ENCODE results near the gene FXYD7. TPM values are rescaled to one million over a fixed set of nuclear protein-coding genes. Genes with fewer than 3 reads are reported as not detected.

FXYD7 gene
- total and polyA plus RNA-seq, 2 donors (not counting 1 experiment from before 2014, with no cell fraction given), result not detected

- Histone ChIP-seq H4K20me1 (ENCODE audit: control insufficient read depth, extremely low read depth, insufficient read depth, low read length) (no peaks in the 10 kb centered on the region), H3K9me3 (ENCODE audit: control insufficient read depth, insufficient read depth, low read depth, low read length) (no peaks in the 10 kb centered on the region), H3K4me1 (ENCODE audit: control insufficient read depth, extremely low read depth, insufficient read depth, low read length) (peaks cover 2% of the 10 kb centered on the region), H3K4me2 (ENCODE audit: extremely low read depth, insufficient read depth, low read length) (no peak overlapping the region), H3K4me3 (replicated peaks in 1 of 4; ENCODE audit: control extremely low read depth in 1 of 4, insufficient read depth in 1 of 4, low read depth in 3 of 4, low read length in 4 of 4) (no peak overlapping the region), H3K27ac (ENCODE audit: insufficient read depth, low read length) (no peak overlapping the region), H3K36me3 (ENCODE audit: control insufficient read depth, insufficient read depth, low read length) (peaks cover 21% of the 10 kb centered on the region), H3K9ac (ENCODE audit: insufficient read depth, low read length) (no peak overlapping the region), H2AFZ (ENCODE audit: low read length) (no peak overlapping the region), H3K79me2 (ENCODE audit: control insufficient read depth, insufficient read depth, low read length) (peaks cover 21% of the 10 kb centered on the region), H3K27me3 (ENCODE audit: control insufficient read depth, insufficient read depth, low read length) (no peaks in the 10 kb centered on the region)
- DNase-seq (ENCODE audit: low read depth in 2 of 2), result no peak
- TF ChIP-seq EZH2 (IDR thresholded peaks at IDR 0.05; ENCODE audit: low read length, missing control alignments), result no peak
- TF ChIP-seq, protein P1, sequence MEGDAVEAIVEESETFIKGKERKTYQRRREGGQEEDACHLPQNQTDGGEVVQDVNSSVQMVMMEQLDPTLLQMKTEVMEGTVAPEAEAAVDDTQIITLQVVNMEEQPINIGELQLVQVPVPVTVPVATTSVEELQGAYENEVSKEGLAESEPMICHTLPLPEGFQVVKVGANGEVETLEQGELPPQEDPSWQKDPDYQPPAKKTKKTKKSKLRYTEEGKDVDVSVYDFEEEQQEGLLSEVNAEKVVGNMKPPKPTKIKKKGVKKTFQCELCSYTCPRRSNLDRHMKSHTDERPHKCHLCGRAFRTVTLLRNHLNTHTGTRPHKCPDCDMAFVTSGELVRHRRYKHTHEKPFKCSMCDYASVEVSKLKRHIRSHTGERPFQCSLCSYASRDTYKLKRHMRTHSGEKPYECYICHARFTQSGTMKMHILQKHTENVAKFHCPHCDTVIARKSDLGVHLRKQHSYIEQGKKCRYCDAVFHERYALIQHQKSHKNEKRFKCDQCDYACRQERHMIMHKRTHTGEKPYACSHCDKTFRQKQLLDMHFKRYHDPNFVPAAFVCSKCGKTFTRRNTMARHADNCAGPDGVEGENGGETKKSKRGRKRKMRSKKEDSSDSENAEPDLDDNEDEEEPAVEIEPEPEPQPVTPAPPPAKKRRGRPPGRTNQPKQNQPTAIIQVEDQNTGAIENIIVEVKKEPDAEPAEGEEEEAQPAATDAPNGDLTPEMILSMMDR (conservative IDR thresholded peaks at IDR 0.05 in 1 of 2, IDR thresholded peaks at IDR 0.05 in 1 of 2; ENCODE audit: low read depth in 1 of 2, low read length in 2 of 2), result no peak
Measured at GRCh38 chr19:35159606-35160005, 16.6 kb downstream of the FXYD7 start.

DNA sequence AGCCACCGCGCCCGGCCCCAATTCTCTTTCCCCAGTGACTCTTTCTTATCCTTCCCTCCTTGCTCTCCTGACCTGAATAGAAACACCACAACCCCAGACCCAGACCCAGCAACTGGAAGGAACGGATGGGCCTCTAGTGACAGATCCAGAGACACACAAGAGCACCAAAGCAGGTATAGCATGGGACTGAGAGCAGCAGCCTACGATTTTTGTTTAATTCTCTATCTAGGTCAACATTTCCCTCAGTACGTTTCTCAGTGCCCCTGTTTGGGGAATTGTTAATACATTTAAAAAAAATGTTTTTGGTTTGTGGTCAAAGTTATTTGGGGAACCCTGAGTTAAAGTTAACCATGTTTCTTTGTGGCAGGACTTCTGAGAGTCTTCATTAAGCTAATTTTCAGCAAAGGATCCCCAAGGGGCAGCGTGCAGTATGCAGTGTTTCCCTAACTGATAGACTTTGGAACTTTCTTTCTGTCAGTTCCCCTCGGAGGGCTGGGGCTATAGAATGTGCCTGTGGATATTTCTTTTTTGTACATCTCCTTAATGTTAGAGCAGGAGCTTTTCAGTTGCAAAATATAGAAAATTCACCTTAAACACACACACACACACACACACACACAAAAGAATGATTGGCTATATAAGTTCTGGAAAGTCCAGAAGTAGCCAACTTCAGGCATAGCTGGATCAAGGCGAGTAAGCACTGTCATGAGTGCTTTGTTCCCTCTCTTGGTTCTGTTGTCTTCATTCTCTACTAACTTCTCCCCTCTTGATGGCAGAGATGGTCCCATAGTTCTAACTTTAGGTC is 17.8 kb downstream of the FXYD7 start:
- Histone ChIP-seq H3K4me3 (replicated peaks in 1 of 4; ENCODE audit: control extremely low read depth in 1 of 4, insufficient read depth in 1 of 4, low read depth in 3 of 4, low read length in 4 of 4) (no peak overlapping the region), H3K27me3 (ENCODE audit: control insufficient read depth, insufficient read depth, low read length) (no peaks in the 10 kb centered on the region), H3K79me2 (ENCODE audit: control insufficient read depth, insufficient read depth, low read length) (peaks cover 10% of the 10 kb centered on the region), H4K20me1 (ENCODE audit: control insufficient read depth, extremely low read depth, insufficient read depth, low read length) (no peaks in the 10 kb centered on the region), H3K27ac (ENCODE audit: insufficient read depth, low read length) (no peak overlapping the region), H3K9me3 (ENCODE audit: control insufficient read depth, insufficient read depth, low read depth, low read length) (no peaks in the 10 kb centered on the region), H3K36me3 (ENCODE audit: control insufficient read depth, insufficient read depth, low read length) (peaks cover 24% of the 10 kb centered on the region), H2AFZ (ENCODE audit: low read length) (no peak overlapping the region), H3K9ac (ENCODE audit: insufficient read depth, low read length) (no peak overlapping the region), H3K4me2 (ENCODE audit: extremely low read depth, insufficient read depth, low read length) (no peak overlapping the region), H3K4me1 (ENCODE audit: control insufficient read depth, extremely low read depth, insufficient read depth, low read length) (no peaks in the 10 kb centered on the region)
- DNase-seq (ENCODE audit: low read depth in 2 of 2), result no peak
- TF ChIP-seq, protein P1 (conservative IDR thresholded peaks at IDR 0.05 in 1 of 2, IDR thresholded peaks at IDR 0.05 in 1 of 2; ENCODE audit: low read depth in 1 of 2, low read length in 2 of 2), result no peak
- no peak for TF ChIP-seq EZH2 (IDR thresholded peaks at IDR 0.05; ENCODE audit: low read length, missing control alignments)

DNA sequence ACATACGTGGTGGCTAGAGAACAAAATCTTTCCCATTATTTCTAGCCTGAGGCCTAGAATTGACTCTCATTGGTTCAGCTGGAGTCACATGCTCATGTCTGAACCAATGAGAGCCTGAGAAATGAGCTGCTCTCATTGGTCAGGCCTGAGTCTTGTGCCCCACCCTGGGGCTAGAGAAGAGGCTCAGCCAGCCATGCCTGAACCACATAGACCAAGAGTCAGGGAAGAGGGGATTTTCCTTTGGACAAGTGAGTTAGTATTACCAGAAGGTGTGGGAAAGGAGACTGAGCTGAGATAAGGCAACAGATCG is 18.3 kb downstream of the FXYD7 start:
- no peak overlapping the region for H3K4me2 ChIP-seq (ENCODE audit: extremely low read depth, insufficient read depth, low read length)
- H3K9me3 ChIP-seq (ENCODE audit: control insufficient read depth, insufficient read depth, low read depth, low read length), result no peaks in the 10 kb centered on the region
- DNase-seq (ENCODE audit: low read depth in 2 of 2), result no peak
- H4K20me1 ChIP-seq (ENCODE audit: control insufficient read depth, extremely low read depth, insufficient read depth, low read length), result no peaks in the 10 kb centered on the region
- no peak for TF ChIP-seq EZH2 (IDR thresholded peaks at IDR 0.05; ENCODE audit: low read length, missing control alignments)
- TF ChIP-seq, protein P1 (conservative IDR thresholded peaks at IDR 0.05 in 1 of 2, IDR thresholded peaks at IDR 0.05 in 1 of 2; ENCODE audit: low read depth in 1 of 2, low read length in 2 of 2), result no peak
- no peak overlapping the region for H2AFZ ChIP-seq (ENCODE audit: low read length)
- H3K4me1 ChIP-seq (ENCODE audit: control insufficient read depth, extremely low read depth, insufficient read depth, low read length), result no peaks in the 10 kb centered on the region
- H3K27ac ChIP-seq (ENCODE audit: insufficient read depth, low read length), result no peak overlapping the region
- H3K36me3 ChIP-seq (ENCODE audit: control insufficient read depth, insufficient read depth, low read length), result peaks cover 28% of the 10 kb centered on the region
- no peak overlapping the region for H3K9ac ChIP-seq (ENCODE audit: insufficient read depth, low read length)
- H3K79me2 ChIP-seq (ENCODE audit: control insufficient read depth, insufficient read depth, low read length), result peaks cover 4% of the 10 kb centered on the region
- no peaks in the 10 kb centered on the region for H3K27me3 ChIP-seq (ENCODE audit: control insufficient read depth, insufficient read depth, low read length)
- H3K4me3 ChIP-seq (replicated peaks in 1 of 4; ENCODE audit: control extremely low read depth in 1 of 4, insufficient read depth in 1 of 4, low read depth in 3 of 4, low read length in 4 of 4), result no peak overlapping the region

All from fibroblast of lung (primary cell).